ENCODE results near the gene OR8D4. TPM values are rescaled to one million over a fixed set of nuclear protein-coding genes. Genes with fewer than 3 reads are reported as not detected.

The OR8D4 gene
- total RNA-seq (2022; extraction: Qiagen RNA extraction) = not detected in 5 replicates

DNA sequence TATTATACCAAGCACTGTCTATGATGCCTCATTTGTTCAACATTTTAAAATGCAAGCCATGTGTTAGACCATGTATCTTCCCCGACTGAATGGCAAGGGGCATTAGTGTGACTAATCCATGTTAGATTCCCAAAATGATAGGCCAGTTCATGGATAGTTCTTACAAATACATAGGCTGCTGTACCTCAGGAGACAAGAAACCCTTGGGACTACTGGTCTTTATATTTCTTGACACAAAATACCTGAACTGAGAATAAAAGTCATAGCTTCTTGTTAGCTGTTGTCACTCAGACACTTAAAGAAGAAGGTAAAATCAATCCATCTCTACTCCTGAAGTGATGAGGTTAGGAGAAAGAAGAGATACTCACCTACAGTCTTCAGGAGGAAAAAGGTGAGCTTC, at the start of gene OR8D4:
TSS of gene OR8D4 (plus strand) at position 301 of the 400 bp plus-strand sequence. CDS start 4,265 bp downstream, outside the sequence.

DNA sequence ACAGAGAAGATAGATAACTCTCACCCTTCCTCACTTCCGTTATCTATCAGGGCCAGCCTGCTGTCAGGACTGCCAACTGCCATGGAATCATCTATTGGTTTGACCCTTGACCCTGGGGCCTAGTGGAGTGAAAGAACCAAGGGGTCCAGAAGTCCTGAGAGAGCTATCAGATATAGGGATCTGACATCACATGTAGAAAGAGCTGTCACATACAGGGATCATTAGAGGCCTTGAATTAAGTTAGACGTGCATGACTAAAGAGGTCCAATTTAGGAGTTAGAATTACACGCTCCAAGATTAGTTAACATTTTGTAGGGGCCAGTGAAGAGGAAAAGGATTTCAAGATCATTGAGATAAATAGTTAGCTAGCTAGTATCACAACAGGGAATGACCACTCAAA, 16.4 kb upstream of the OR8D4 start, which contains the start of gene TMEM225:
TSS of gene TMEM225 (minus strand) at position 101 of the 400 bp plus-strand sequence. CDS start 245 bp downstream, outside the sequence.

DNA sequence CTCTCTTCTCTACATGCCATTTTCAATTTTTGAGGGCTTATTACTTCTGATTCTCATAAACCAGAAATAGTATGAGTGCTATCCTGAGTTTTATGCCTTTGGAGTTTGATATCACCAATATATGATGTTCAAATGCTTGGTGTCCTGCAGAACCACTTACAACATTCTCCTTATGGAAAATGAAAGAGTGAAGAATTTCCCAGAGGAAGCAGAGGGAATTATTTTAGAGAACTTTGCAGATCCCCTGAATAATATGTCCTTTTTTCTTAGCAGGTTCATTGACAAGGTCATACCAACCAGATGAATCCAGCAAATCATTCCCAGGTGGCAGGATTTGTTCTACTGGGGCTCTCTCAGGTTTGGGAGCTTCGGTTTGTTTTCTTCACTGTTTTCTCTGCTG, 37.4 kb downstream of the OR8D4 start, which contains the start of gene OR4D5:
TSS of gene OR4D5 (plus strand) at position 301 of the 400 bp plus-strand sequence. CDS start at position 301, 0 bp downstream.

DNA sequence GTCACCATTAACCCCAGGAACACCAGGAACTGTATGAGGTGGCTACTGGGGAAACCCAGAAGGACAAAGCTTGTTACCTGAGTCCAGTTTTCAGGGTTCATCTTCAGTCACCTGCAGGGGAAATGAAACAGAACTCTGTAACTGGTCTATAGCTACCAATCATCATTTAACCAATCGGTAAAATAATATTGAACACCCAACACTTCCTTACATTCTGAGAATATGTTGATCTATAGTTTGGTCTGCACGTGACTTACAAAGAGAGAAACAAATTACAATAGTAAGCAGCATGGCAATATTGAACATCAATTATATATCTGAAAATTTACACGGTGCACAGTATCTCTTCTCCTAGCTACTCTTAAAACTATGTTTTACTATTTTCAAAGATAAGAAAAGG, 41.8 kb downstream of the OR8D4 start, which contains the start of gene OR6T1:
TSS of gene OR6T1 (minus strand) at position 101 of the 400 bp plus-strand sequence. CDS start at position 101, 0 bp downstream.

Other genes with a start within 250 kb of the OR8D4 start
- gene SCN3B, start 247.5 kb upstream of the OR8D4 start, total RNA-seq (2022; extraction: Qiagen RNA extraction) = 0.08 to 0.25 TPM (median 0.17 TPM) in 5 replicates
- gene ZNF202, start 160.5 kb upstream of the OR8D4 start, total RNA-seq (2022; extraction: Qiagen RNA extraction) = 8.1 to 9.4 TPM (median 8.8 TPM) in 5 replicates
- gene OR6X1, start 147.6 kb upstream of the OR8D4 start, total RNA-seq (2022; extraction: Qiagen RNA extraction) = not detected in 5 replicates
- gene OR6M1, start 95.8 kb upstream of the OR8D4 start, total RNA-seq (2022; extraction: Qiagen RNA extraction) = not detected in 5 replicates
- not detected in 5 replicates for gene TMEM225, start 16.5 kb upstream of the OR8D4 start, total RNA-seq (2022; extraction: Qiagen RNA extraction)
- not detected in 5 replicates for gene OR4D5, start 37.5 kb downstream of the OR8D4 start, total RNA-seq (2022; extraction: Qiagen RNA extraction)
- gene OR6T1, start 41.7 kb downstream of the OR8D4 start, total RNA-seq (2022; extraction: Qiagen RNA extraction) = not detected in 5 replicates
- not detected in 5 replicates for gene OR10S1, start 75.6 kb downstream of the OR8D4 start, total RNA-seq (2022; extraction: Qiagen RNA extraction)
- gene OR10G6, start 93.0 kb downstream of the OR8D4 start, total RNA-seq (2022; extraction: Qiagen RNA extraction) = not detected in 5 replicates
- gene OR10G4, start 110.8 kb downstream of the OR8D4 start, total RNA-seq (2022; extraction: Qiagen RNA extraction) = not detected in 5 replicates
- gene OR10G9, start 120.8 kb downstream of the OR8D4 start, total RNA-seq (2022; extraction: Qiagen RNA extraction) = not detected in 5 replicates
- gene OR10G8, start 124.6 kb downstream of the OR8D4 start, total RNA-seq (2022; extraction: Qiagen RNA extraction) = not detected in 5 replicates
- not detected in 5 replicates for gene OR10G7, start 139.2 kb downstream of the OR8D4 start, total RNA-seq (2022; extraction: Qiagen RNA extraction)
- gene VWA5A, start 213.3 kb downstream of the OR8D4 start, total RNA-seq (2022; extraction: Qiagen RNA extraction) = 0.16 to 0.36 TPM (median 0.28 TPM) in 5 replicates

All from A549 treated with Mapracorat at 1 μM for 4 hours (cell line).